ENCODE results near the gene ZNF689.

Gene ZNF689

GRCh38 chr16:30567991-30568638 is 42.1 kb downstream of the ZNF689 start:
- CTCF ChIA-PET, result interaction anchor here (0.7 to 1.5 kb wide), 3 partner anchors 10 to 47 kb away, joined by 3 to 4 read pairs (median 4); partner anchors contain the start of genes ZNF747 and ZNF764
- H3K9me3 ChIP-seq (ENCODE audit: control insufficient read depth, insufficient read depth, low read depth, low read length), result no peaks in the 10 kb centered on the region
- POLR2A ChIA-PET, result interaction anchor here (0.5 to 1.3 kb wide), 7 partner anchors 10 to 1596 kb away, joined by 4 to 11 read pairs (median 5); partner anchors contain the start of genes ZNF747 and ZNF764
- peak; percentile 78; the same call in 1 of the 2 replicates for TF ChIP-seq KLF10 (tag by site-specific recombination; IDR thresholded peaks at IDR 0.05)
- TF ChIP-seq SP2 (tag by site-specific recombination; IDR thresholded peaks at IDR 0.05), result peak; percentile 49
- TF ChIP-seq TCF7L2 (IDR thresholded peaks at IDR 0.05; ENCODE audit: borderline replicate concordance, low read depth, low read length), result peak; percentile 95
- TF ChIP-seq ZNF785 (tag by site-specific recombination; IDR thresholded peaks at IDR 0.05), result no peak
- no peak for TF ChIP-seq ZNF544 (tag by site-specific recombination; IDR thresholded peaks at IDR 0.05)
- TF ChIP-seq ZNF202 (tag by site-specific recombination; IDR thresholded peaks at IDR 0.05; ENCODE audit: borderline replicate concordance), result no peak
- no peak for TF ChIP-seq GLIS1 (tag by site-specific recombination; IDR thresholded peaks at IDR 0.05)
- TF ChIP-seq, protein P1, sequence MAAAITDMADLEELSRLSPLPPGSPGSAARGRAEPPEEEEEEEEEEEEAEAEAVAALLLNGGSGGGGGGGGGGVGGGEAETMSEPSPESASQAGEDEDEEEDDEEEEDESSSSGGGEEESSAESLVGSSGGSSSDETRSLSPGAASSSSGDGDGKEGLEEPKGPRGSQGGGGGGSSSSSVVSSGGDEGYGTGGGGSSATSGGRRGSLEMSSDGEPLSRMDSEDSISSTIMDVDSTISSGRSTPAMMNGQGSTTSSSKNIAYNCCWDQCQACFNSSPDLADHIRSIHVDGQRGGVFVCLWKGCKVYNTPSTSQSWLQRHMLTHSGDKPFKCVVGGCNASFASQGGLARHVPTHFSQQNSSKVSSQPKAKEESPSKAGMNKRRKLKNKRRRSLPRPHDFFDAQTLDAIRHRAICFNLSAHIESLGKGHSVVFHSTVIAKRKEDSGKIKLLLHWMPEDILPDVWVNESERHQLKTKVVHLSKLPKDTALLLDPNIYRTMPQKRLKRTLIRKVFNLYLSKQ (tag by site-specific recombination; IDR thresholded peaks at IDR 0.05; ENCODE audit: borderline replicate concordance), result no peak
- peak; percentile 82 for TF ChIP-seq ZBTB20 (tag by site-specific recombination; IDR thresholded peaks at IDR 0.05)
- peak; percentile 63; the same call in 1 of the 2 replicates for TF ChIP-seq ZNF664 (tag by site-specific recombination; IDR thresholded peaks at IDR 0.05)
- no peak for TF ChIP-seq ZNF704 (tag by site-specific recombination; IDR thresholded peaks at IDR 0.05)
- peak; percentile 90 for TF ChIP-seq SP7 (tag by site-specific recombination; IDR thresholded peaks at IDR 0.05)
- TF ChIP-seq ZIC2 (tag by site-specific recombination; IDR thresholded peaks at IDR 0.05), result peak; percentile 95
- 0 out of 2 replicates have a peak, but pooled peaks have one; percentile 21 for TF ChIP-seq ZNF518A (tag by site-specific recombination; conservative IDR thresholded peaks at IDR 0.05; ENCODE audit: low read depth)
- TF ChIP-seq TSHZ1 (tag by site-specific recombination; IDR thresholded peaks at IDR 0.05; ENCODE audit: borderline replicate concordance), result peak; percentile 88; the same call in 1 of the 2 replicates
- no peak for TF ChIP-seq ZNF423 (tag by site-specific recombination; IDR thresholded peaks at IDR 0.05)
- TF ChIP-seq ZNF292 (tag by site-specific recombination; IDR thresholded peaks at IDR 0.05; ENCODE audit: borderline replicate concordance, low read depth), result no peak
- peak; percentile 92 for TF ChIP-seq ZBTB17 (tag by site-specific recombination; IDR thresholded peaks at IDR 0.05)
- TF ChIP-seq BCL11A (tag by site-specific recombination; IDR thresholded peaks at IDR 0.05; ENCODE audit: low read depth), result no peak
- TF ChIP-seq, protein P2, sequence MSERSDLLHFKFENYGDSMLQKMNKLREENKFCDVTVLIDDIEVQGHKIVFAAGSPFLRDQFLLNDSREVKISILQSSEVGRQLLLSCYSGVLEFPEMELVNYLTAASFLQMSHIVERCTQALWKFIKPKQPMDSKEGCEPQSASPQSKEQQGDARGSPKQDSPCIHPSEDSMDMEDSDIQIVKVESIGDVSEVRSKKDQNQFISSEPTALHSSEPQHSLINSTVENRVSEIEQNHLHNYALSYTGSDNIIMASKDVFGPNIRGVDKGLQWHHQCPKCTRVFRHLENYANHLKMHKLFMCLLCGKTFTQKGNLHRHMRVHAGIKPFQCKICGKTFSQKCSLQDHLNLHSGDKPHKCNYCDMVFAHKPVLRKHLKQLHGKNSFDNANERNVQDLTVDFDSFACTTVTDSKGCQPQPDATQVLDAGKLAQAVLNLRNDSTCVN (tag by site-specific recombination; optimal IDR thresholded peaks at IDR 0.05), result peak; percentile 0
- no peak for TF ChIP-seq ZNF169 (tag by site-specific recombination; IDR thresholded peaks at IDR 0.05)
- no peak for TF ChIP-seq ZNF510 (tag by site-specific recombination; IDR thresholded peaks at IDR 0.05; ENCODE audit: insufficient replicate concordance)
- peak; percentile 71; the same call in 1 of the 2 replicates for TF ChIP-seq TRIM28 (IDR thresholded peaks at IDR 0.05; ENCODE audit: borderline replicate concordance, low read length)

More at GRCh38 chr16:30567991-30568638, 42.1 kb downstream of the ZNF689 start:
- no peaks in the 10 kb centered on the region for H3K36me3 ChIP-seq (ENCODE audit: control insufficient read depth in 2 of 2, insufficient read depth in 1 of 2, low read length in 2 of 2)
- no peak overlapping the region for H3K27ac ChIP-seq (ENCODE audit: extremely low read depth, low read depth, low read length)
- H3K4me3 ChIP-seq (ENCODE audit: low read depth, low read length), result no peak overlapping the region
- H3K4me1 ChIP-seq (ENCODE audit: control insufficient read depth, insufficient read depth, low read length), result peaks cover 2% of the 10 kb centered on the region; the same call in 1 of the 2 replicates

All from HEK293 (cell line).